Stimulated activated CD4-positive, alpha-beta T cell treated with anti-CD3 and anti-CD28 coated beads, Interleukin-1b, Interleukin-23, amount 100 ng/mL, for 24 hours (primary cell): ENCODE measurements around the gene LTBP1.
"Not testable (repeated sequence)": the region's sequence is repeated elsewhere in the genome, so short reads cannot be mapped to it uniquely, and the experiment has no call there.

Source experiments
- DNase-seq, 4 experiments: peaks; one replicate each; pipeline ENCODE4 v3.0.0-alpha.2; 2020; ENCODE audit warnings: low read depth in 4 of 4, low spot score in 1 of 4

The LTBP1 gene

DNA sequence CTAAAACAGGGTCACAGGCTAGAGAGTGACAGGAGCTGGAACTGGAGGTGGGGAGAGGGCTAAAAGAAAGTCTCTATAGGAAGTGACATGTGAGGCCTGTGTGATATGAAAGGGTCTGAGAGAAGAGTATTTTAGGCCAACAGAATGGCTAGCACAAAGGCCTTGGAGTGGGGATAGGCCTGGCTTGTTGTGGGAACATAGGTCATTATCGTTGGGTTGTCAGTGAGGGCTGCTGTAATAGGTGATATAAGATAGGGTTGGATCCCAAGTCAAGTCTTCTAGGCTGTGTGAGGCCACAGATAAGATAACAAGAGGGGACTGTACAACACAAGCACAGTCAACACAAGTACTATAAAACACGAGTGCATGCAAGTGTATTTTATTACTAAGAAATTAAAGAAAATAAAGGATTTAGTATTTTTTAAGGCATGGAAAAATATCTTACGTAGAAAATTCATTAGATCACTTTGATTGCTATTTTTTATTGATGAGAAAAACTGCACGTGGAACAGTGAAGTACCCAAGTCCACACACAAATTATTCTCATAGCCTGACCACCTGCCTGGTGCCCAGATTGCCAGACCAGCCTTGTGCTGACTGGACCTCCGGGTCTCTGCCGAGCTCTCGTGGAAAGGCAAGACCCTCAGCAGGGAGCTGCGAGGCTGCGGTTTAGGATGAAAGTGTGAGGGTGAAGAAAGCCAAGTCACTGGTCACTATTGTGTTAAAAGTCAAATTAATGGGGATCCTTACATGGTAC lies 14.1 kb downstream of the LTBP1 start:
- DNase-seq: no peak

DNA sequence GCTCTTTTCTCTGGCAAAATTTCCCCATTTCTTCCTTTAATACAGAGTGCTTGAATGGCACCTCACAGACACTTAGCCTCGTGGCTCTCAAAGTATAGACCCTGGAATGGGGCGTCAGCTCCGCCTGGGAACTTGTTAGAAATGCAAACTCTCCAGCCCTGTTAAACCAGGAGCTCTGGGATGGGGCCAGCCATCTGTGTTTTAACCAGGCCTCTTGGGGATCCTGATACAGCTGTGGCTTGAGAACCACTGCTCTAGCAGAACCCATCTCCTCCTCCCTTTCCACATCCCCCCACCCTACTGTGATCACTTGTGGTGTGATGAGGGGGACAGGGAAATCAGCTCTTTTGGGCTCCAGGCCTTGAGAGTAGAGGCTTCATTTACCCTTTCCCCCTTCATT lies 15.9 kb downstream of the LTBP1 start:
- DNase-seq: no peak

DNA sequence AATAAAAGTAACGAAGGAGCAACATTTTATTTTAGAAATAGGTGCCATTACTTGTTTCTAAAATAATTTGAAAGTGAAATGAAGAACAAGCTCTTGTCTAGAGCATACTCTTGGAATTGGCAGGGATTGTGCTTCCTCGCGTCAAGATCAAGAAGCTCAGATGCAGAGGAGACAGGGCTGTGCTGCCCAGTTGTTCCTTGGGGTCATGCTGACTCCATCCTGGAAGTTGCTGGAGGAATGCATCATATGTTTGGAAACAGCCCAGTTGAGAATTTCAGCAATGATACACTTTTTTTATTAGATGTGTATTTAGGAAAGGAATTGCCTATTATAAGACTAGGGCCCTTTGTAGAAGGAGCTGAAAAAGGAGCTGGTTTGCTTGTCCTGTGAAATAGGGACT lies 17.2 kb downstream of the LTBP1 start:
- DNase-seq: no peak

DNA sequence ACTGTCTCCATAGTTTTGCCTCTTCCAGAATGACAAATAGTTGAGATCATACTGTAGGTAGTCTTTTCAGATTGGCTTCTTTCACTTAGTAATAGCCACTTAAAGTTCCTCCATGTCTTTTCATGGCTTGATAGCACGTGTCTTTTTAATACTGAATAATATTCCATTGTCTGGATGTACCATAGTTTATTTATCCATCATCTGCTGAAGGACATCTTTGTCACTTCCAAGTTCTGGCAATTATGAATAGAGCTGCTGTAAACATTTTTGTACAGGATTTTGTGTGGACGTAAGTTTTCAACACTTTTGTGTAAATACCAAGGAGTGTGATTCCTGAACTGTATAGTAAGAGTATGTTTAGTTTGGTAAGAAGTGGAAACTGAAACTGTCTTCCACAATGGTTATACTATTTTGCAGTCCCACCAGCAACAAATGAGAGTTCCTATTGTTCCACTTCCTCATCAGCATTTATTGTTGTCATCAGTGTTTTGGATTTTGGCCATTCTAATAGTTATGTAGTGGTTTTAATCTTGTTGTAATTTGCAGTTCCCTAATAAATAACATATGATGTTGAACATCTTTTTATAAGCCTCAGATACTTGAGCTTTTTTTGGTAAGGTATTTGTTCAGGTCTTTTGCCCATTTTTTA lies 18.9 kb downstream of the LTBP1 start:
- no peak for DNase-seq

DNA sequence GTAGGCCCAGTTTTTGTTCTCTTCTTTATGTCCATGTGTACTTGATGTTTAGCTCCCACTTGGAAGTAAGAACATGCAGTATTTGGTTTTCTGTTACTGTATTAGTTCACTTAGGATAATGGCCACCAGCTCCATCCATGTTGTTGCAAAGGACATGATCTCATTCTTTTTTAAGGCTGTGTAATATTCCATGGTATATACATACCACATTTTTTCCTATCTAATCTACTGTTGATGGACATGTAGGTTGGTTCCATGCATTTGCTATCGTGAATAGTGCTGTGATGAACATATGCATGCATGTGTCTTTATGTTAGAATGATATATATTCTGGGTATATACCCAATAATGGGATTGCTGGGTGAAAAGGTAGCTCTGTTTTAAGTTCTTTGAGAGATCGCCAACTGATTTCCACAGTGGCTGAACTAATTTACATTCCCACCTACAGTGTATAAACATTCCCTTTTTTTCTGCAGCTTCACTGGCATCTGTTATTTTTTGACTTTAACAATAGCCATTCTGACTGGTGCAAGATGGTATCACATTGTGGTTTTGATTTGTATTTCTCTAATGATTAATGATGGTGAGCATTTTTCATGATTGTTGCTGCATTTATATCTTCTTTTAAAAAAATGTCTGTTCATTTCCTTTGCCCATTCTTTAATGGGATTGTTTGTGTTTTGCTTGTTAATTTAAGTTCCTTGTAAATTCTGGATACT lies 22.9 kb downstream of the LTBP1 start:
- no peak for DNase-seq

DNA sequence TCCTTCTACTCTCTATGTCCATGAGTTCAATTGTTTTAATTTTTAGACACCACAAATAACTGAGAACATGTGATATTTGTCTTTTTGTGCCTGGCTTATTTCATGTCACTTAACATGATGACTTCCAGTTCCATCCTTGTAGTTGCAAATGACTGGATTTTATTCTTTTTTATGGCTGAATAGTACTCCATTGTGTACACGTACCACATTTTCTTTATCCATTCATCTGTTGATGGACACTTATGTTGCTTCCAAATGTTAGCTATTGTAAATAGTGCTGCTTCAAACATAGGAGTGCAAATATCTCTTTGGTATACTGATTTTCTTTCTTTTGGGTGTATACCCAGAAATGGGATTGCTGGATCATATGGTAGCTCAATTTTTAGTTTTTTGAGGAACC lies 27.0 kb downstream of the LTBP1 start:
- not testable (repeated sequence) for DNase-seq

DNA sequence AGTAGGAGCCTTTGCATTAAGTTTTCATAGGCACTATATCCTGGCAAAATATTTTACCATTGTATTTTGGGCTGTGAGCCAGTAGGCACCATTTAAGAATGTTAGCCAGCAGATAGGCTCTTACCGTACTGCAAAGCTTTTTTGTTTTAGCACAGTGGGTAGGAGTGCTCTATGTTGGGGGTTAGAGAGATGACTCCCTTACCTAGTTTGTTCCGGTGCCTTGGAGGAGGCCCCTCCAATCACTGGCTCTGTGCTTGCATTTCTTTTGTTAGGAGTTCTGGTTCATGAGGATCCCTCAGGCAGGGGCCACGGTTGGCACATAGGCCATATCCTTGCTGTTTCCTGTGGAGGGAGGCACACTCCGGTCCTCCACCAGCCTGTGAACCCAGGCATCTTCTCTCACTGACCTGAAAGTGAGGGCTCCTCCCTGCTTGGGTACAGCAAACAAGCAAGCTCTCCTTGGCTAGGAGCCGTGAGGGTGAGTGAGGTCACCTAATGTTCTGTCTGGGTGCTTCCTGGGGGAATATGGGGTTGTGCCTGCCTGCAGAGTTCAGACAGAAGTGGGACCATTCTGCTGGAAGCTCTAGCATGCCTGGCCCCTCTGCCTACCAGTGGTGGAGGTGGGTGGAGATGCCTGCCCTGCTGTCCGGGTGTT lies 29.8 kb downstream of the LTBP1 start:
- DNase-seq: no peak

DNA sequence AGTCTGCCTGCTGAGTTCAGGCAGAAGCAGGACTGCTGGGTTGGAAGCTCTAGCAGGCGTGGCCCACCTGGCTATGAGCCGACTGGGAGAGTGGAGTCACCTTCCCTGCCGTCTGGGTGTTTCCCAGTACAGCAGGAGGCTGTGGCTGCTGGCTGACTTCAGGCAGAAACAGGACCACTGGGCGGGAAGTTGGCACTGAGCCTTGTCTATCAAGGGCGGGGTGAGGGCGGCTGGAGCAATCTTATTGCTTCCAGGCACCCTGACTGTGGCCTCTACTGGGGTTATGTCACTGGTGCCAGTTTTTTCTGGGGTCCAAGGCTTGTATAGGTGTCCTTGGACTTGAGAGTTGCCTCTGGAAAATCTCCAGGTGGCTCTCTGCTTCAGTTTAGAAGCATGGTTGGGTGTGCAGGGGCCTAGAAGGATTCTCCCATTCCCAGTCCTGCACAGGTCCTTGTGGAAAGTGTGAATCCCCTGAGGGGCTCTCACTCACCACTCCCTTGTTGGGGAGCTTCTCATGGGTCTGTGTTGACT lies 30.5 kb downstream of the LTBP1 start:
- DNase-seq: no peak

DNA sequence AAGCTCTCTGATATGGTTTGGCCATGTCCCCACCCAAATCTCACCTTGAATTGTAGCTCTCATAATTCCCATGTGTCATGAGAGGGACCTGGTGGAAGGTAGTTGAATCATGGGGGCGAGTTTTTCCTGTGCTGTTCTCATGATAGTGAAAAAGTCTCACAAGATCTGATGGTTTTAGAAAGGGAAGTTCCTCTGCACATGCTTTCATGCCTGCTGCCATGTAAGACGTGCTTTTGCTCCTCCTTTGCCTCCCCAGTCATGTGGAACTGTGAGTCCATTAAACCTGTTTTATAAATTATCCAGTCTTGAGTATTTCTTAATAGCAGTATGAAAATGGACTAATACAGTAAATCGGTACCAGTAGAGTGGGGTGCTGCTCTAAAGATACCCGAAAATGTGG lies 34.9 kb downstream of the LTBP1 start:
- no peak for DNase-seq

DNA sequence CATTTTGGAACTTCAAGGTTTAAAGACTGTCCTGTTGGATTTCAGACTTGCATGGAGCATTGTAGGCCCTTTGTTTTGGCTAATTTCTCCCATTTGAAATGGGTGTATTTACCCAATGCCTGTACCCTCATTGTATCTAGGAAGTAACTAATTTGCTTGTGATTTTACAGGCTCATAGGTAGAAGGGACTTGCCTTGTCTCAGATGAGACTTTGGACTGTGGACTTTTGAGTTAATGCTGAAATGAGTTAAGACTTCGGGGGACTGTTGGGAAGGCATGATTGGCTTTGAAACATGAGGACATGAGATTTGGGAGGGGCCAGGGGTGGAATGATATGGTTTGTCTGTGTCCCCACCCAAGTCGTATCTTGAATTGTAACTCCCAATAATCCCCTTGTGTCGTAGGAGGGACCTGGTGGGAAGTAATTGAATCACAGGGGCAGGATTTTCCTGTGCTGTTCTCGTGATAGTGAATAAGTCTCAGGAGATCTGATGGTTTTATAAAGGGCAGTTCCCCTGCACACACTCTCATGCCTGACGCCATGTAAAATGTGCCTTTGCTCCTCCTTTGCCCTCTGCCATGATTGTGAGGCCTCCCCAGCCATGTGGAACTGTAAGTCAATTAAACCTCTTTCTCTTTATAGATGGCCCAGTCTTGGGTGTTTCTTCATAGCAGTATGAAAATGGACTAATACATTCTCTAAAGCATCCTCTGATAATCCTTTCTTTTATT lies 36.6 kb downstream of the LTBP1 start:
- not testable (repeated sequence) for DNase-seq

DNA sequence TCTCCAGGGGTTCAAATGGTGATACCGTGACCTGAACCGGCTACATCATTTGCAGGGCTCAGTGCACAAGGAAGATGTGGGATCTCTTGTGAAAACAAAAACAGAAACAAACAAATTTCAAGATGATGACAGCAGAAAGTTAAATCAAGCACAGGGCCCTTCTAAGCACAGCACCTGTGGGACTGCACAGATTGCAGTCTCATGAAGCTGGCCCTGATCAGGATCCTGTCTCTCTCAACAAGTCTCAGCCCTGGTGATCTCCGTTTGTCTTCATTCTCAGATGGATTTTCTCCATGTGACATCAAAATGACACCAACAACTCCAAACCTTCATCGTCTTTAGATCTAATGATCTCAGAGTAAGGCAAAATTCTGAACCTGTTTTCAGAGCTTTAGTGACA lies 39.7 kb downstream of the LTBP1 start:
- no peak for DNase-seq

DNA sequence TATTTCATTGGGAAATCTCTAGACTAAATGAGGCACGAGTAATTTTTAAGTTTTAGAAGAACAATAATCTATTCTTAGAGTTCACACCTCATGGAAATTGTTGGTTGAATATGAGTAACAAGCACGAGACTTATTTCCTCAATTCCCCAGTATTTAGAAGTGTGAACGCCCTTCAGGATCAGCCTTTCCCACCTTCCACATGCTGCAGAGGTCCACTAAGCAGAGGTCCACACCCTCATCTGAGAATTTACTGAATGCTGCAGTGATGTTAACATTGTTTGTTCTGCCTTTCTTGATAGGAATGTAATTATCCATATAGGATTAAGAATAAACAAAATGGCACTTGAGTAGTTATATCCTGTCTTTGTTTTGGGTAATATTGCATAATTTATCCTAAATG lies 41.8 kb downstream of the LTBP1 start:
- no peak for DNase-seq

DNA sequence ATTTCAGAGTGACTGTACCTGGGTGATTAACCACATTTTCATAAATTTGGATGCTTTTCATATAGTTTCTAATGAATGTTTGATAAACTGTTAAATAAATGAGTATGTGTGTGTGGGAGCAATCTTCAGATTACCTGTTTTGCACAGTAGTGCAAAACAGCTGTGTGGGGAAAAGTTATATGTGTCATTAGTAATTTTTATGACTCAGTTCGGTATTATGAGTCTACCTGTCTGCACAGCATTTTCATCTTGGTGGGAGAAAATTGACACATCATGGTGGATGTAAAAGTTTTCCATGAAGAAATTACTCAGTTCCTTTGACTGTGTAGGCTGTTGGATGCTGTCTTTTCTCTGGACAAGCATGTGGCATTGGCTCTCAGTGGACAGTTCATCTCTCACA lies 43.8 kb downstream of the LTBP1 start:
- DNase-seq: no peak

DNA sequence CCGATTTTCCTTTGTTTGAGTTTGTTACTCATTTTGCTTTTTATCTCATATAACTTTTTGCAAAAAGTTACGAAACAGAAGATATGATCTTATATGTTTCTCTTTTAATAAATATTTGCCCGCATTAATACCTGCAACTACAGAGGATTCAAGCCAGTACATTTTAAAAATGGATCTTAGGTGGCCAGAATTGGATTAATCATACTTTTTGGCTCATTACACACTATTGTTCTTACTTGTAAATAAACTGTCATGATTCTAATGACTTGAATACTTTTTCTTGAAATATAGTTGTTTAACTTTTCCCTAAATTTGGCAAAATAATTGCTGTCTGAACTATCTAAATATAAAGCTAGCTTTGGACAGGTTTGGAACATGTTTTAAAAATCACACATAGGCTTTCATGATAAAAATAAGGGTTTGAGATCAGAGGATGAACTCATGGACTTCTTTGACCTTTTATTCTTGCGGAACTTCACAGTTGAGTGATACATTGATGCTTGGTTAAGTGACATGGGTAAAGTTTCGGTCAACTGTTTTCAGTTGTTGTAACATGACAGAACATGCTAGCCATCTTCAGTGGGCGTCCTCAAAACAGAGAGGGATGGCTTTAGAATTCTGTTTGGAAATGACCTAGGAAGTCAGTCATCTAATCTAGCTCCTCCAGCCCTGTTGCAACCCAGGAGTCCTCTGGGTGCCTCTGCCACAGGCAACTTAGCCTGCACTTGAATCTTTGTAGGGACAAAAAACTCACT lies 44.5 kb downstream of the LTBP1 start:
- no peak for DNase-seq

DNA sequence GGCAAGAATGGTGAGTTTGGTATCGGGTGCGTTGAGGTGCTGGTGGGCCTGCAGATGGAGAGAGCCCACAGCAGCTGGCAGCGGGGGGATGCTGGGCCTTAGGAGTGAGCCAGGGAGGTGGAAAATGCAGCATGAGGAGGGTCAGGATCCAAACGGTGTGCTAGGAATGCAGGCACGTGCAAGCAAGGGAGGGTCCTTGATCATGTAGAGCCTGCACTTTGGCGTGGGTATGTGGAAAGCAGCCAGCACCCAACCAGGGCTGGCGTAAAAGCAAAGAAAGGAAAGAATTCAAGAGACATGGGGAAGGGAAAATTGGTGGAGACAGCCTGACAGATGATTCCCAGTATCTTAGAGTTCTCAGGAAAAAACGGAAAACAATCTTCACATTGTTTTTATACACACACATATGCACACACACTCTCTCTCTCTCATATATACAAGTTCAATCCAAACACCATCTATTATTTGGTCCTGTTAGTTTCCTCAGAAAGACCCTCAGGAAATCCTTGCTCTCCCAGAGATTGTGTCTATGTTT lies 46.3 kb downstream of the LTBP1 start:
- DNase-seq: no peak

DNA sequence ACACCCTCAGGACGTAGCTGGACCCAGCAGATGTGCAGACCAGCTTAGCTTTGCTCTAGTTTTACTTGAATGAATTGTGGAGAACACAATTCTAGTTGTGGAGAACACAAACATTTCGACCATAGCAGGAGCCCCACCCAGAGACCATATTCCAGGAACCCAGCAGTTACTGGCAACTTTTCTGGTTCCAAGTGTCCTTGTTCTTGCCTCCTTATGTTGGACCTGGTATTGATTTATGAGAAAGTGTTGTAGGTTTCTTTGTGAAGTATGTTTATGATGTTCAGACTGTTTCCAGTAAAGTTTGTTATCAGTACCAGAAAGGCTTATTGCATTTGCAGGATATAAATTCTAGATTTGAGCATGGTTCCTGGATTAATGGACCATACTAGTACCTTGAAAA lies 51.0 kb downstream of the LTBP1 start:
- DNase-seq: no peak

DNA sequence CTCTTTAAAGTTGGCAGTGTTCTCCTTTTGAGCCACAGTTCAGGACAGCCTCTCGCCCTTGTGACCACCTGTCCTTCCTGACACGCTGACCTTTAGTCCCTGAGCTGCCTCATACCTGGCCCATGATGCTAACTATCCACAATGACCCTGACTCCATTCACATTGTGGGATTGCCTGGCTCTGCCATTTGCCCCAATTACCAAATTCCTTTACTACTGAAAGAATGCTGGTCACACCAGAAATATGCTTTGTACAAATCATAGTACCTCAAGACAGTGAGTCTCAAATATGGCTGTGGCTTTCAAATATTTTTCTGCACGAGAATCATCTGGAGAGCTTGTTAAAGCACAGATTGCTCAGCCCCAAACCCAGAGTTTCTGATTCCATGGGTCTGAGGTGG lies 54.2 kb downstream of the LTBP1 start:
- DNase-seq: no peak

DNA sequence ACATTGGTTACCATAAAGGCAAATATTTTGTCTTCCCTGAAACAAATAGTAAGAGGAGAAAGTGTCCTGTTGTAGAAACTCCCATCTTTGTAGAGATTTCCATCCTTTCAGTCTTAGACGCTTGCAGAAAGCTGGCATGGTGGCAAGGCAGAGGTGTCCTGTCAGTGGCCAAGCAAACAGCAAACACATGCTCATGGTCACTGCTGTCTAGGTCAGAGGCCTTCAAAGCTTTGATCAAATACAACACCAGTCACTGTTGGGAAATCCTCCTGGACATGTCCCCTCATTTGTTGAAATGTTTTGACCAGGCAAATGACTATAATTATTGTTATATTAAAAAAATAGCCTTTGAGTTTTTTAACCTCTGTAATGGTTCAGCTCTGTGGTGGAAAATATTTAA lies 55.1 kb downstream of the LTBP1 start:
- no peak for DNase-seq

DNA sequence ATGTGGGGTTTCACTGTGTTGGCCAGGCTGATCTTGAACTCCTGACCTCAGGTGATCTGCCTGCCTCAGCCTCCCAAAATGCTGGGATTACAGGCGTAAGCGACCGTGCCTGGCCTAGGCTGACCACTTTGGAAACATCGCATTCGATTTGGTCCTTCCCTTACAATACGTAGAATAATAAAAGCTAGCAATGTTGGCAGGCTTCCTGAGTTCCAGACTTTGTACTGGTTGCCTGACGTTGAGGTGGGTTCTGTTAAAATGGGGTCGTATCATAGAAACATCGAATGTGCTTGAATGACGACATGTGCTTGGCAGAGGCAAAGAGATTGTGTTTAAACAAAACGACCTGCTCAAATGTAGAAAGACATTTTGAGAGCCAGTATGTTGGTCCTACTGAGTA lies 56.1 kb downstream of the LTBP1 start:
- no peak for DNase-seq

DNA sequence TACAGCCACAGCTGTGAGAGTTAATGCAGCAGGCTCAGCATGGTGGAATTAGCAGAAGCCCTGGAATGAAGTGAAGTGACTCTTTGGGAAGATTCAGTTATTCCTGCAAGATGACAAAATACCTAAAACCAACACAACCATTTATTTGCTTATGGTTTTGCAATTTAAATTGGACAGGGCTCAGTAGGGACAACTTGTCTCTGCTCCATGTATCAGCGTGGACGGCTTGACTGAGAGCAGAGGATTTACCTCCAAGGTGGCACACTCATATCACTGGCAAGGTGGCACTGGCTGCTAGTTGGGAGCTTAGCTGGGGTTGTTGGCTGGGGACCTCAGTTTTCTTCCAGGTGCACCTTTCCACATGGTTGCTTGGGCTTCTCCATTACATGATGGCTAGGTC lies 58.3 kb downstream of the LTBP1 start:
- DNase-seq: no peak
